GM12878 (cell line): ENCODE data around the gene PNPO. TPM values are rescaled to one million over a fixed set of nuclear protein-coding genes. Genes with fewer than 3 reads are reported as not detected.

Experiments
- ATF7 ChIP-seq: fragments of 450-650 bp; IDR thresholded peaks from 2 replicates; pipeline ENCODE4 v1.6.1; 2016; ENCODE audit warnings: low read depth, mild to moderate bottlenecking
- ESRRA ChIP-seq: IDR thresholded peaks from 2 replicates; pipeline ENCODE4 v1.6.1; 2012; ENCODE audit warnings: mild to moderate bottlenecking, low read length, improper control_type of control experiment
- POLR2A ChIP-seq: IDR thresholded peaks from 2 replicates; pipeline ENCODE4 v1.6.1; 2011; ENCODE audit warnings: low read depth, mild to moderate bottlenecking, low read length
- POLR2AphosphoS5 ChIP-seq: IDR thresholded peaks from 2 replicates; pipeline ENCODE4 v1.6.1; 2011; ENCODE audit warnings: mild to moderate bottlenecking, low read length, inconsistent platforms
- RFX5 ChIP-seq: IDR thresholded peaks from 2 replicates; pipeline ENCODE4 v1.6.1; 2011; ENCODE audit warnings: low read depth, low read length, improper control_type of control experiment
- SIN3A ChIP-seq: IDR thresholded peaks from 2 replicates; pipeline ENCODE4 v1.6.1; 2012; ENCODE audit warnings: low read depth, low read length, improper control_type of control experiment
- SMARCA5 ChIP-seq: fragments of 450-650 bp; IDR thresholded peaks from 2 replicates; pipeline ENCODE4 v1.6.1; 2017; ENCODE audit warnings: mild to moderate bottlenecking
- SREBF1 ChIP-seq: IDR thresholded peaks from 2 replicates; pipeline ENCODE4 v1.6.1; 2012; ENCODE audit warnings: mild to moderate bottlenecking, low read length
- polyA plus RNA-seq, 11 experiments: library from polyadenylated mRNA; depleted of rRNA in 4 of 11; unstranded in 6 of 11; stranded (reverse) in 5 of 11; fragments of >200 nt; fragmentation: Nextera tagmentation in 4 of 11; fragmentation: Illumina TruSeq in 1 of 11; extraction: Ambion mirVana in 4 of 11; extraction: Trizol in 1 of 11; gene quantifications; 1 replicate in 1 of 11; 2 replicates in 10 of 11; pipeline versions ENCODE4 v1.2.1 to v1.2.3, GENCODE V29; 2011 to 2016; ENCODE audit warnings: inconsistent platforms in 2 of 11, missing spikeins in 2 of 11, low read depth in 1 of 11
- total RNA-seq, 4 experiments: library from RNA; depleted of rRNA in 3 of 4; stranded (reverse); fragments of >200 nt in 3 of 4; fragmentation: Illumina TruSeq in 1 of 4; extraction: Trizol in 1 of 4; gene quantifications; 2 replicates each; pipeline versions ENCODE4 v1.2.1 to v1.2.3, GENCODE V29; 2013 to 2021
- TF ChIP-seq, protein P1 (sequence below): fragments of 450-650 bp; formaldehyde crosslinking; IDR thresholded peaks from 2 replicates; pipeline ENCODE4 v1.5.0; 2022; ENCODE audit warnings: mild to moderate bottlenecking, missing genetic modification characterization
- TF ChIP-seq, protein P2 (sequence below): fragments of 450-650 bp; IDR thresholded peaks from 2 replicates; pipeline ENCODE4 v1.6.1; 2014; ENCODE audit warnings: mild to moderate bottlenecking
- TF ChIP-seq, protein P3 (sequence below): fragments of 450-650 bp; IDR thresholded peaks from 2 replicates; pipeline ENCODE4 v1.6.1; 2018; ENCODE audit warnings: mild to moderate bottlenecking, low read depth, moderate library complexity; ENCODE audit not compliant: partially characterized antibody
- TF ChIP-seq, protein P4 (sequence below): fragments of 450-650 bp; IDR thresholded peaks from 2 replicates; pipeline ENCODE4 v1.6.1; 2017; ENCODE audit warnings: mild to moderate bottlenecking, moderate library complexity
- TF ChIP-seq, protein P5 (sequence below): fragments of 450-650 bp; IDR thresholded peaks from 2 replicates; pipeline ENCODE4 v1.6.1; 2017; ENCODE audit warnings: borderline replicate concordance
- TF ChIP-seq, protein P6 (sequence below): fragments of 450-650 bp; conservative IDR thresholded peaks from 2 replicates; pipeline ENCODE4 v1.6.1; 2017; ENCODE audit warnings: mild to moderate bottlenecking, moderate library complexity

The PNPO gene
- total and polyA plus RNA-seq, 10 of the 15 experiments (the other 5 are each of a cell fraction or from before 2014, with no cell fraction given): 13.9 to 52.6 (median 37.3) TPM

DNA sequence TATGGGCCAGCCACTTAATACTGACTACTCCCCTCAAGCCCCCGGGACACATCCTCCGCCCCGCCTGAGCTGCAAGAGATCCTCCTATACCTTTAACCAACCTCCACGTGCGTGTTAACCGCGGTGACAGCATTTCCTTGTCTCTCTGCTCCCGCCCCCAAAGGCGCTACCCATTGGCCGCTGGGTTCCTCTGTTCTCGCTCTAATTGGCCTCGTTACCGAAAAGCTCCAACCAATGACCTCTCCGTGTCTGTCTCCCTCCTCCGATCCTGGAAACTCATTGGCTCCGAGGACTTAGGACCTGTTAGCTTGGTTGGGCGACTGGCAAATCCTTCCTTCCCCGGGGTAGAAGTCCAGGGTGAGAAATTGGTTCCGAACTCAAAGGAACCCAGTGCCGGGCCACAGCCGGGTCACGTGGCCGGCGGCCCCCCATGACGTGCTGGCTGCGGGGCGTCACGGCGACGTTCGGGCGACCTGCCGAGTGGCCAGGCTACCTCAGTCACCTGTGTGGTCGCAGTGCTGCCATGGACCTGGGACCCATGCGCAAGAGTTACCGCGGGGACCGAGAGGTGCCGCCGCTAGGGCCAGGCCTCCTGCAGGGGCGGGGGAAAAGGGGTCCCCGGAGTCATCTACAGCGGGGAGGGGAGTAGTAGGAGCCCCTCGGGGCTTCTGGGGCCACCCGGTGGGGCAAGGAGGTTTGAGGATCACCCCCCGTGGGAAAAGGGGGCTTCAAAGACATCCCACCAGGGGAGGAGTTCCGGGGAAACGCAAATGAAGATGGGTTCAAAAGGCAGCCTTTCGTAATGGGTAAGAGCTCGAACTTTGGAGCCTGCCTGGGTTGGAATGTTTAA is at the start of gene PNPO (continued):
- TF ChIP-seq, protein P1, sequence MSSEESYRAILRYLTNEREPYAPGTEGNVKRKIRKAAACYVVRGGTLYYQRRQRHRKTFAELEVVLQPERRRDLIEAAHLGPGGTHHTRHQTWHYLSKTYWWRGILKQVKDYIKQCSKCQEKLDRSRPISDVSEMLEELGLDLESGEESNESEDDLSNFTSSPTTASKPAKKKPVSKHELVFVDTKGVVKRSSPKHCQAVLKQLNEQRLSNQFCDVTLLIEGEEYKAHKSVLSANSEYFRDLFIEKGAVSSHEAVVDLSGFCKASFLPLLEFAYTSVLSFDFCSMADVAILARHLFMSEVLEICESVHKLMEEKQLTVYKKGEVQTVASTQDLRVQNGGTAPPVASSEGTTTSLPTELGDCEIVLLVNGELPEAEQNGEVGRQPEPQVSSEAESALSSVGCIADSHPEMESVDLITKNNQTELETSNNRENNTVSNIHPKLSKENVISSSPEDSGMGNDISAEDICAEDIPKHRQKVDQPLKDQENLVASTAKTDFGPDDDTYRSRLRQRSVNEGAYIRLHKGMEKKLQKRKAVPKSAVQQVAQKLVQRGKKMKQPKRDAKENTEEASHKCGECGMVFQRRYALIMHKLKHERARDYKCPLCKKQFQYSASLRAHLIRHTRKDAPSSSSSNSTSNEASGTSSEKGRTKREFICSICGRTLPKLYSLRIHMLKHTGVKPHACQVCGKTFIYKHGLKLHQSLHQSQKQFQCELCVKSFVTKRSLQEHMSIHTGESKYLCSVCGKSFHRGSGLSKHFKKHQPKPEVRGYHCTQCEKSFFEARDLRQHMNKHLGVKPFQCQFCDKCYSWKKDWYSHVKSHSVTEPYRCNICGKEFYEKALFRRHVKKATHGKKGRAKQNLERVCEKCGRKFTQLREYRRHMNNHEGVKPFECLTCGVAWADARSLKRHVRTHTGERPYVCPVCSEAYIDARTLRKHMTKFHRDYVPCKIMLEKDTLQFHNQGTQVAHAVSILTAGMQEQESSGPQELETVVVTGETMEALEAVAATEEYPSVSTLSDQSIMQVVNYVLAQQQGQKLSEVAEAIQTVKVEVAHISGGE (CRISPR knock-in tag): peak; percentile 70
- 0 out of 2 replicates have a peak, but pooled peaks have one; percentile 2 for TF ChIP-seq SREBF1
- peak; percentile 79 for TF ChIP-seq POLR2A
- TF ChIP-seq SMARCA5: peak; percentile 59; the same call in 1 of the 2 replicates
- peak; percentile 79 for TF ChIP-seq RFX5
- TF ChIP-seq ESRRA: peak; percentile 47; the same call in 1 of the 2 replicates
- TF ChIP-seq, protein P2, sequence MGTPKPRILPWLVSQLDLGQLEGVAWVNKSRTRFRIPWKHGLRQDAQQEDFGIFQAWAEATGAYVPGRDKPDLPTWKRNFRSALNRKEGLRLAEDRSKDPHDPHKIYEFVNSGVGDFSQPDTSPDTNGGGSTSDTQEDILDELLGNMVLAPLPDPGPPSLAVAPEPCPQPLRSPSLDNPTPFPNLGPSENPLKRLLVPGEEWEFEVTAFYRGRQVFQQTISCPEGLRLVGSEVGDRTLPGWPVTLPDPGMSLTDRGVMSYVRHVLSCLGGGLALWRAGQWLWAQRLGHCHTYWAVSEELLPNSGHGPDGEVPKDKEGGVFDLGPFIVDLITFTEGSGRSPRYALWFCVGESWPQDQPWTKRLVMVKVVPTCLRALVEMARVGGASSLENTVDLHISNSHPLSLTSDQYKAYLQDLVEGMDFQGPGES: peak; percentile 92
- TF ChIP-seq, protein P3, sequence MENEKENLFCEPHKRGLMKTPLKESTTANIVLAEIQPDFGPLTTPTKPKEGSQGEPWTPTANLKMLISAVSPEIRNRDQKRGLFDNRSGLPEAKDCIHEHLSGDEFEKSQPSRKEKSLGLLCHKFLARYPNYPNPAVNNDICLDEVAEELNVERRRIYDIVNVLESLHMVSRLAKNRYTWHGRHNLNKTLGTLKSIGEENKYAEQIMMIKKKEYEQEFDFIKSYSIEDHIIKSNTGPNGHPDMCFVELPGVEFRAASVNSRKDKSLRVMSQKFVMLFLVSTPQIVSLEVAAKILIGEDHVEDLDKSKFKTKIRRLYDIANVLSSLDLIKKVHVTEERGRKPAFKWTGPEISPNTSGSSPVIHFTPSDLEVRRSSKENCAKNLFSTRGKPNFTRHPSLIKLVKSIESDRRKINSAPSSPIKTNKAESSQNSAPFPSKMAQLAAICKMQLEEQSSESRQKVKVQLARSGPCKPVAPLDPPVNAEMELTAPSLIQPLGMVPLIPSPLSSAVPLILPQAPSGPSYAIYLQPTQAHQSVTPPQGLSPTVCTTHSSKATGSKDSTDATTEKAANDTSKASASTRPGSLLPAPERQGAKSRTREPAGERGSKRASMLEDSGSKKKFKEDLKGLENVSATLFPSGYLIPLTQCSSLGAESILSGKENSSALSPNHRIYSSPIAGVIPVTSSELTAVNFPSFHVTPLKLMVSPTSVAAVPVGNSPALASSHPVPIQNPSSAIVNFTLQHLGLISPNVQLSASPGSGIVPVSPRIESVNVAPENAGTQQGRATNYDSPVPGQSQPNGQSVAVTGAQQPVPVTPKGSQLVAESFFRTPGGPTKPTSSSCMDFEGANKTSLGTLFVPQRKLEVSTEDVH: no peak
- peak; percentile 81 for TF ChIP-seq SIN3A
- TF ChIP-seq, protein P4, sequence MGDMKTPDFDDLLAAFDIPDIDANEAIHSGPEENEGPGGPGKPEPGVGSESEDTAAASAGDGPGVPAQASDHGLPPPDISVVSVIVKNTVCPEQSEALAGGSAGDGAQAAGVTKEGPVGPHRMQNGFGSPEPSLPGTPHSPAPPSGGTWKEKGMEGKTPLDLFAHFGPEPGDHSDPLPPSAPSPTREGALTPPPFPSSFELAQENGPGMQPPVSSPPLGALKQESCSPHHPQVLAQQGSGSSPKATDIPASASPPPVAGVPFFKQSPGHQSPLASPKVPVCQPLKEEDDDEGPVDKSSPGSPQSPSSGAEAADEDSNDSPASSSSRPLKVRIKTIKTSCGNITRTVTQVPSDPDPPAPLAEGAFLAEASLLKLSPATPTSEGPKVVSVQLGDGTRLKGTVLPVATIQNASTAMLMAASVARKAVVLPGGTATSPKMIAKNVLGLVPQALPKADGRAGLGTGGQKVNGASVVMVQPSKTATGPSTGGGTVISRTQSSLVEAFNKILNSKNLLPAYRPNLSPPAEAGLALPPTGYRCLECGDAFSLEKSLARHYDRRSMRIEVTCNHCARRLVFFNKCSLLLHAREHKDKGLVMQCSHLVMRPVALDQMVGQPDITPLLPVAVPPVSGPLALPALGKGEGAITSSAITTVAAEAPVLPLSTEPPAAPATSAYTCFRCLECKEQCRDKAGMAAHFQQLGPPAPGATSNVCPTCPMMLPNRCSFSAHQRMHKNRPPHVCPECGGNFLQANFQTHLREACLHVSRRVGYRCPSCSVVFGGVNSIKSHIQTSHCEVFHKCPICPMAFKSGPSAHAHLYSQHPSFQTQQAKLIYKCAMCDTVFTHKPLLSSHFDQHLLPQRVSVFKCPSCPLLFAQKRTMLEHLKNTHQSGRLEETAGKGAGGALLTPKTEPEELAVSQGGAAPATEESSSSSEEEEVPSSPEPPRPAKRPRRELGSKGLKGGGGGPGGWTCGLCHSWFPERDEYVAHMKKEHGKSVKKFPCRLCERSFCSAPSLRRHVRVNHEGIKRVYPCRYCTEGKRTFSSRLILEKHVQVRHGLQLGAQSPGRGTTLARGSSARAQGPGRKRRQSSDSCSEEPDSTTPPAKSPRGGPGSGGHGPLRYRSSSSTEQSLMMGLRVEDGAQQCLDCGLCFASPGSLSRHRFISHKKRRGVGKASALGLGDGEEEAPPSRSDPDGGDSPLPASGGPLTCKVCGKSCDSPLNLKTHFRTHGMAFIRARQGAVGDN: peak; percentile 59
- peak; percentile 97 for TF ChIP-seq ATF7
- TF ChIP-seq, protein P5, sequence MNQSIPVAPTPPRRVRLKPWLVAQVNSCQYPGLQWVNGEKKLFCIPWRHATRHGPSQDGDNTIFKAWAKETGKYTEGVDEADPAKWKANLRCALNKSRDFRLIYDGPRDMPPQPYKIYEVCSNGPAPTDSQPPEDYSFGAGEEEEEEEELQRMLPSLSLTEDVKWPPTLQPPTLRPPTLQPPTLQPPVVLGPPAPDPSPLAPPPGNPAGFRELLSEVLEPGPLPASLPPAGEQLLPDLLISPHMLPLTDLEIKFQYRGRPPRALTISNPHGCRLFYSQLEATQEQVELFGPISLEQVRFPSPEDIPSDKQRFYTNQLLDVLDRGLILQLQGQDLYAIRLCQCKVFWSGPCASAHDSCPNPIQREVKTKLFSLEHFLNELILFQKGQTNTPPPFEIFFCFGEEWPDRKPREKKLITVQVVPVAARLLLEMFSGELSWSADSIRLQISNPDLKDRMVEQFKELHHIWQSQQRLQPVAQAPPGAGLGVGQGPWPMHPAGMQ: no peak
- TF ChIP-seq, protein P6, sequence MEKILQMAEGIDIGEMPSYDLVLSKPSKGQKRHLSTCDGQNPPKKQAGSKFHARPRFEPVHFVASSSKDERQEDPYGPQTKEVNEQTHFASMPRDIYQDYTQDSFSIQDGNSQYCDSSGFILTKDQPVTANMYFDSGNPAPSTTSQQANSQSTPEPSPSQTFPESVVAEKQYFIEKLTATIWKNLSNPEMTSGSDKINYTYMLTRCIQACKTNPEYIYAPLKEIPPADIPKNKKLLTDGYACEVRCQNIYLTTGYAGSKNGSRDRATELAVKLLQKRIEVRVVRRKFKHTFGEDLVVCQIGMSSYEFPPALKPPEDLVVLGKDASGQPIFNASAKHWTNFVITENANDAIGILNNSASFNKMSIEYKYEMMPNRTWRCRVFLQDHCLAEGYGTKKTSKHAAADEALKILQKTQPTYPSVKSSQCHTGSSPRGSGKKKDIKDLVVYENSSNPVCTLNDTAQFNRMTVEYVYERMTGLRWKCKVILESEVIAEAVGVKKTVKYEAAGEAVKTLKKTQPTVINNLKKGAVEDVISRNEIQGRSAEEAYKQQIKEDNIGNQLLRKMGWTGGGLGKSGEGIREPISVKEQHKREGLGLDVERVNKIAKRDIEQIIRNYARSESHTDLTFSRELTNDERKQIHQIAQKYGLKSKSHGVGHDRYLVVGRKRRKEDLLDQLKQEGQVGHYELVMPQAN: peak; percentile 71
- peak; percentile 53 for TF ChIP-seq POLR2AphosphoS5
